Uterus (tissue), 4 donors: ENCODE results near the gene VWA7. TPM values are rescaled to one million over a fixed set of nuclear protein-coding genes. Genes with fewer than 3 reads are reported as not detected.
A peak's percentile ranks its signal among the peaks of the same experiment; 100 is the strongest.

ENCODE experiments used
- DNase-seq, 2 donors: peaks; one replicate each; pipeline ENCODE4 v3.0.0-alpha.2; 2019 to 2020
- H3K27ac ChIP-seq, 2 donors: fragments of 200-600 bp; sonication (generic); 1 replicate in 1 of 2; 2 replicates in 1 of 2; pipeline ENCODE4 v1.5.1; 2016 to 2018
- H3K27me3 ChIP-seq, 2 donors: fragments of 200-600 bp; sonication (generic); one replicate each; pipeline ENCODE4 v1.5.1; 2018 to 2019; ENCODE audit warnings: control low read depth in 1 of 2
- H3K36me3 ChIP-seq, 2 donors: fragments of 200-600 bp; sonication (generic); one replicate each; pipeline ENCODE4 v1.5.1; 2019; ENCODE audit warnings: control low read depth in 1 of 2
- H3K4me1 ChIP-seq, 2 donors: fragments of 200-600 bp; sonication (generic); one replicate each; pipeline ENCODE4 v1.5.1; 2018 to 2019; ENCODE audit warnings: control low read depth in 1 of 2
- H3K4me3 ChIP-seq, 2 donors: fragments of 200-600 bp; sonication (generic); 1 replicate in 1 of 2; 2 replicates in 1 of 2; pipeline ENCODE4 v1.5.1; 2018 to 2019; ENCODE audit warnings: mild to moderate bottlenecking in 1 of 2
- H3K9me3 ChIP-seq, 2 donors: fragments of 200-600 bp; sonication (generic); one replicate each; pipeline ENCODE4 v1.5.1; 2019; ENCODE audit warnings: control low read depth in 1 of 2
- POLR2A ChIP-seq, 2 donors: fragments of 450-650 bp; IDR thresholded peaks; one replicate each; pipeline ENCODE4 v1.6.1; 2016; ENCODE audit warnings: antibody characterized with exemption in 2 of 2, mild to moderate bottlenecking in 1 of 2, moderate library complexity in 1 of 2
- intact Hi-C: fragments of 100-400 bp; cut with DNase I; formaldehyde crosslinking; loops from one replicate; pipeline ENCODE4 v1.15.1; 2023; ENCODE audit warnings: low total_unique reads
- total RNA-seq, 4 donors: library from RNA; depleted of rRNA in 3 of 4; stranded (reverse); fragments of >200 nt in 3 of 4; gene quantifications; one replicate each; pipeline versions ENCODE4 v1.1.0 to v1.2.4, GENCODE V29; 2014 to 2023
- TF ChIP-seq, protein P1 (sequence below), 4 experiments: fragments of 200-600 bp in 2 of 4; fragments of 450-650 bp in 2 of 4; sonication (generic) in 2 of 4; IDR thresholded peaks; one replicate each; pipeline ENCODE4 v1.5.1; 2016 to 2019; ENCODE audit warnings: antibody characterized with exemption in 4 of 4, mild to moderate bottlenecking in 2 of 4, moderate library complexity in 1 of 4
- donor health status: DM: yes; HTN: yes; CAD: no.

Gene VWA7
- total RNA-seq, 4 donors from 2014 or later = 0.88 to 24.1 (median 3.1) TPM

DNA sequence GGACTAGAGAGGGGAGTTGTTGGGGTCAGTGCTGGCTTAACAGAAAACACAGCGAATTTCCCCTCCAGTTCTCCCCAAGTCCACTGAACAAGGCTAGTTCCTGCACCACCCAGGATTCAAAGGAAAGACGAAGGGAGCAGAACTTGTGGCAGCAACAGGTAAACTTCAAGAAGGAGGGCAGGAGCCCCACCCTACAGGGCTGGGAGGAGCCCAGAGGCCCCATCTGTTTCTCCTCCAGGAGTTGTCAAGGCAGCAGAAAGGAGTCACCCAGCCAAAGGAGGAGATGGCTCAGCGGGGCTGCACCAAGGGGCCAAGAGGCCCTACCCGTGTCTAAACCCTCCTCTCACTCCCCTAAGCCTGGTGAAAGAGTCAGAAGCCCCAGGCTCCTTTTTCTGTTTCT lies 12.9 kb downstream of the VWA7 start:
- peak overlapping the region; percentile 24 to 48 for H3K27ac ChIP-seq
- H3K4me3 ChIP-seq = no peak overlapping the region
- intact Hi-C loops = no loop called here
- no peaks in the 10 kb centered on the region for H3K27me3 ChIP-seq
- no peaks in the 10 kb centered on the region for H3K4me1 ChIP-seq
- DNase-seq = no peak
- no peaks in the 10 kb centered on the region for H3K36me3 ChIP-seq
- no peak for TF ChIP-seq POLR2A (IDR thresholded peaks at IDR 0.05)
- TF ChIP-seq, protein P1, sequence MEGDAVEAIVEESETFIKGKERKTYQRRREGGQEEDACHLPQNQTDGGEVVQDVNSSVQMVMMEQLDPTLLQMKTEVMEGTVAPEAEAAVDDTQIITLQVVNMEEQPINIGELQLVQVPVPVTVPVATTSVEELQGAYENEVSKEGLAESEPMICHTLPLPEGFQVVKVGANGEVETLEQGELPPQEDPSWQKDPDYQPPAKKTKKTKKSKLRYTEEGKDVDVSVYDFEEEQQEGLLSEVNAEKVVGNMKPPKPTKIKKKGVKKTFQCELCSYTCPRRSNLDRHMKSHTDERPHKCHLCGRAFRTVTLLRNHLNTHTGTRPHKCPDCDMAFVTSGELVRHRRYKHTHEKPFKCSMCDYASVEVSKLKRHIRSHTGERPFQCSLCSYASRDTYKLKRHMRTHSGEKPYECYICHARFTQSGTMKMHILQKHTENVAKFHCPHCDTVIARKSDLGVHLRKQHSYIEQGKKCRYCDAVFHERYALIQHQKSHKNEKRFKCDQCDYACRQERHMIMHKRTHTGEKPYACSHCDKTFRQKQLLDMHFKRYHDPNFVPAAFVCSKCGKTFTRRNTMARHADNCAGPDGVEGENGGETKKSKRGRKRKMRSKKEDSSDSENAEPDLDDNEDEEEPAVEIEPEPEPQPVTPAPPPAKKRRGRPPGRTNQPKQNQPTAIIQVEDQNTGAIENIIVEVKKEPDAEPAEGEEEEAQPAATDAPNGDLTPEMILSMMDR (IDR thresholded peaks at IDR 0.05) = no peak
- H3K9me3 ChIP-seq = no peaks in the 10 kb centered on the region

DNA sequence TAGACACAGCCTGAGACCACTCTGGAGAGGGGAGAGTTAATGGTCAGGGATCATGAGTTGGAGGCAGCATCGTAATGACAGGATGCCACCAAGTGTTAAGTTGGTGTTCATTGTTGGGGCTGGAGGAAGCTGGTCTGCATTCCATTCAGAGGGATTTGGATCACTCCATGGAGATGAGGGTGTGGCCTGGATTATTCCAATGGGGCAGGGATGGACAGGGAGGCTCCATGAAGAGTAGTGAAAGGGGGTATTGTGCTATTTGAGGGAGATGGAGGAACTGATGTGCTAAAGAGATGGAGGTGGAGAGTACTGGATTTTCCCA lies 13.5 kb downstream of the VWA7 start:
- Histone ChIP-seq H3K27ac (peak overlapping the region in 1 of 2 donors; percentile 48), H3K9me3 (no peaks in the 10 kb centered on the region), H3K36me3 (no peaks in the 10 kb centered on the region), H3K4me3 (no peak overlapping the region), H3K4me1 (no peaks in the 10 kb centered on the region), H3K27me3 (no peaks in the 10 kb centered on the region)
- no peak for TF ChIP-seq POLR2A (IDR thresholded peaks at IDR 0.05)
- TF ChIP-seq, protein P1 (IDR thresholded peaks at IDR 0.05) = no peak
- DNase-seq = no peak
- intact Hi-C loops = no loop called here

DNA sequence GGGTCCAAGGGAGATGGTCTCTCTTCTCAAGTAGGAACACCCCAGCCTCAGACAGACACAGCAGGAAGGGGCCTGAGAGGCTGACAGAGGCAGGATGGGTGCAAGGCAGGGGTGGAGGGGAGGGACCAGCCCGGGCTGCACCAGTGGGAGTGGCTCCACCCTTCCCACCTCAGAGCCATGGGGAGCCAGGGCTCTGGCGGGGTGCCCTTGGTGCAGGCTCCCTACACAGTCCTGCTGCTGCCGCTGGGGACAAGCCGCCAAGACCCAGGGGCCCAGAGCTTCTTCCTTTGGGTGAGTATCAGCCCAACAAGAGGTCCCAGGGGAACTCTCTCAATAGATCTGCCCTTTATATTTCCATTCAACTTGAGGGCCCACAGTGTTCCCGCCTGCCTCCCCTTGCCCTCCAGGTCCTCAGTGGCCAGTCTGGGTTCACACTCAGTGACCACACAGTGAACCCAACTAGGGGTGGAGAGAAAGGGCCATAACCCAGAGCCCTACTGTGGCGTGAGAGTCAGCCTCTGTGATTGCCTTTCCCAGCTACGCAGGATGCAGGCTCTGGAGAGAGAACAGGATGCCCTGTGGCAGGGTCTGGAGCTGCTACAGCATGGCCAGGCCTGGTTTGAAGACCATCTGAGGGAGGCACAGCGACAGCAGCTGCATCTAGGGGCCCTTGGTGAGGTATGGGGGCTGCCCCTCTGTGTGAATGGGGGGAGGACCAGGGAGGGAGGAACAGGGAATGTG lies 14.1 kb downstream of the VWA7 start:
- Histone ChIP-seq H3K4me3 (no peak overlapping the region), H3K36me3 (no peaks in the 10 kb centered on the region), H3K27ac (peak overlapping the region in 1 of 2 donors; percentile 48), H3K4me1 (no peaks in the 10 kb centered on the region), H3K27me3 (no peaks in the 10 kb centered on the region), H3K9me3 (no peaks in the 10 kb centered on the region)
- TF ChIP-seq, protein P1 (IDR thresholded peaks at IDR 0.05) = no peak
- no peak for TF ChIP-seq POLR2A (IDR thresholded peaks at IDR 0.05)
- DNase-seq = no peak
- intact Hi-C loops = no loop called here

DNA sequence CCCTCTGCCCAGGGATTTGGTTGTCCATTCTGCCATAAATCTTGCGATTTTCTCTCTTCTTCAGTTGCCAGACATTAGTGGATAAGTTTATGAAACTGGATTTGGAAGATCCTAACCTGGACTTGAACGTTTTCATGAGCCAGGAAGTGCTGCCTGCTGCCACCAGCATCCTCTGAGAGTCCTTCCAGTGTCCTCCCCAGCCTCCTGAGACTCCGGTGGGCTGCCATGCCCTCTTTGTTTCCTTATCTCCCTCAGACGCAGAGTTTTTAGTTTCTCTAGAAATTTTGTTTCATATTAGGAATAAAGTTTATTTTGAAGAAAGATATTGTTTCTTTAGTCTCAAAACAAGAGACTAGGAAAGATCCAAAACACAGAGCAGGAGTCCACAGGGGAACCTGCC lies 14.8 kb downstream of the VWA7 start, which contains the start of gene SAPCD1:
Gene SAPCD1, plus strand, starts transcription at position 301 of the 400 bp plus-strand sequence. CDS start 399 bp downstream, outside the sequence.
- Histone ChIP-seq H3K36me3 (no peaks in the 10 kb centered on the region), H3K4me3 (no peak within 1 kb of the TSS), H3K9me3 (no peaks in the 10 kb centered on the region), H3K27me3 (no peaks in the 10 kb centered on the region), H3K27ac (peak within 1 kb of the TSS in 1 of 2 donors; percentile 48), H3K4me1 (no peaks in the 10 kb centered on the region)
- TF ChIP-seq POLR2A (IDR thresholded peaks at IDR 0.05) = no peak
- TF ChIP-seq, protein P1 (IDR thresholded peaks at IDR 0.05) = no peak
- no peak for DNase-seq
- intact Hi-C loops = no loop called here

DNA sequence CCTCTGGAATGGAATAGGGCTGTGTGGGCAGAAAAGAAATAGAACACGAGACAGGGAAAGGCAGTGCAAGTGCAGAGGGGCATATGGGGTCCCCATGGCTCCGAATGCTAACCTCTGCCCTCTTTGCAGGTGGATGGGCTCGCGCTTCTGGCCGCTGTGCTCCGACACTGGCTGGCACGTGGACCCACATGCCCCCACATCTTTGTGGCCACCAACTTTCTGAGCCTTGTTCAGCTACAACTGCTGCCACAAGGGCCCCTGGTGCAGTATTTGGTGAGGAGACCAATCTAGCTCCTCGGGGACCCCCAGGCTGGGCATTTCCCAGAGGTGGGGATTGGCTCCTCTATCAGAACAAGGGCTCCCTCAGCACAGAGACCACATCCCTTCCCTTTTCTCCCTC lies 15.8 kb downstream of the VWA7 start:
- H3K27me3 ChIP-seq = no peaks in the 10 kb centered on the region
- no peak overlapping the region for H3K27ac ChIP-seq
- no peak for DNase-seq
- no peaks in the 10 kb centered on the region for H3K4me1 ChIP-seq
- H3K4me3 ChIP-seq = no peak overlapping the region
- H3K36me3 ChIP-seq = no peaks in the 10 kb centered on the region
- intact Hi-C loops = no loop called here
- TF ChIP-seq, protein P1 (IDR thresholded peaks at IDR 0.05) = no peak
- no peak for TF ChIP-seq POLR2A (IDR thresholded peaks at IDR 0.05)
- no peaks in the 10 kb centered on the region for H3K9me3 ChIP-seq
